ENCODE results near the gene CRACR2B. TPM values are rescaled to one million over a fixed set of nuclear protein-coding genes. Genes with fewer than 3 reads are reported as not detected.

CRACR2B gene
- total RNA-seq, 1 experiment from 2014 or later, result 11.8 TPM

DNA sequence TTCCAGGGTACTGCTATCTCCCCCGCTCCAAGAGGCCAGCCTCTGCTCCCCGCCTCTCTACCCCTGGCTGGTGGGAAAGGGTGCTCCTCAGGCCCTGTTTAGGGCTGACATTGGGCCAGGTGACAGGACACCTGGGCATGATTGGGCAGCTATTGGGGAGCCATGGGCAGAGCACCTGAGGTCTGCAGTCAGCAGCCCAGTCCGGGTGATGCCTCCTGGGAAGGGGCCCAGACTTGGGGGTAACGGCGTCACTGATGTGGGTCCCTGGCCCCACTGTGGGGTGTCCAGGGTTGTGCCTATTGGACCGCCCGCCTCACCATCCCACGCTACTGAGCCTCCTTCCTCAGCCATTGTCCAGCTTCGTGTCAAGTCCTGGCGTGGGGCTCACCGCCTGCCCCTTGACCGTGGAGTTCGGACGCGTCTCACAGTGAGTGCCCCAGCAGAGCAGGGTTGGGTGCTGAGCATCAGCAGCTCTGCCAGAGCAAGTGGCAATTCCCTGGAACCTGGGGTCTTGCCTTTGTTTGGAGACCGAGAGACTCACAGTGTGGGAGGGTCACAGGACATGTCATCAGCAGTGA, 47.7 kb upstream of the CRACR2B start (continued):
- TF ChIP-seq, protein P1, sequence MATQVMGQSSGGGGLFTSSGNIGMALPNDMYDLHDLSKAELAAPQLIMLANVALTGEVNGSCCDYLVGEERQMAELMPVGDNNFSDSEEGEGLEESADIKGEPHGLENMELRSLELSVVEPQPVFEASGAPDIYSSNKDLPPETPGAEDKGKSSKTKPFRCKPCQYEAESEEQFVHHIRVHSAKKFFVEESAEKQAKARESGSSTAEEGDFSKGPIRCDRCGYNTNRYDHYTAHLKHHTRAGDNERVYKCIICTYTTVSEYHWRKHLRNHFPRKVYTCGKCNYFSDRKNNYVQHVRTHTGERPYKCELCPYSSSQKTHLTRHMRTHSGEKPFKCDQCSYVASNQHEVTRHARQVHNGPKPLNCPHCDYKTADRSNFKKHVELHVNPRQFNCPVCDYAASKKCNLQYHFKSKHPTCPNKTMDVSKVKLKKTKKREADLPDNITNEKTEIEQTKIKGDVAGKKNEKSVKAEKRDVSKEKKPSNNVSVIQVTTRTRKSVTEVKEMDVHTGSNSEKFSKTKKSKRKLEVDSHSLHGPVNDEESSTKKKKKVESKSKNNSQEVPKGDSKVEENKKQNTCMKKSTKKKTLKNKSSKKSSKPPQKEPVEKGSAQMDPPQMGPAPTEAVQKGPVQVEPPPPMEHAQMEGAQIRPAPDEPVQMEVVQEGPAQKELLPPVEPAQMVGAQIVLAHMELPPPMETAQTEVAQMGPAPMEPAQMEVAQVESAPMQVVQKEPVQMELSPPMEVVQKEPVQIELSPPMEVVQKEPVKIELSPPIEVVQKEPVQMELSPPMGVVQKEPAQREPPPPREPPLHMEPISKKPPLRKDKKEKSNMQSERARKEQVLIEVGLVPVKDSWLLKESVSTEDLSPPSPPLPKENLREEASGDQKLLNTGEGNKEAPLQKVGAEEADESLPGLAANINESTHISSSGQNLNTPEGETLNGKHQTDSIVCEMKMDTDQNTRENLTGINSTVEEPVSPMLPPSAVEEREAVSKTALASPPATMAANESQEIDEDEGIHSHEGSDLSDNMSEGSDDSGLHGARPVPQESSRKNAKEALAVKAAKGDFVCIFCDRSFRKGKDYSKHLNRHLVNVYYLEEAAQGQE (IDR thresholded peaks at IDR 0.05; ENCODE audit: low read depth), result no peak

DNA sequence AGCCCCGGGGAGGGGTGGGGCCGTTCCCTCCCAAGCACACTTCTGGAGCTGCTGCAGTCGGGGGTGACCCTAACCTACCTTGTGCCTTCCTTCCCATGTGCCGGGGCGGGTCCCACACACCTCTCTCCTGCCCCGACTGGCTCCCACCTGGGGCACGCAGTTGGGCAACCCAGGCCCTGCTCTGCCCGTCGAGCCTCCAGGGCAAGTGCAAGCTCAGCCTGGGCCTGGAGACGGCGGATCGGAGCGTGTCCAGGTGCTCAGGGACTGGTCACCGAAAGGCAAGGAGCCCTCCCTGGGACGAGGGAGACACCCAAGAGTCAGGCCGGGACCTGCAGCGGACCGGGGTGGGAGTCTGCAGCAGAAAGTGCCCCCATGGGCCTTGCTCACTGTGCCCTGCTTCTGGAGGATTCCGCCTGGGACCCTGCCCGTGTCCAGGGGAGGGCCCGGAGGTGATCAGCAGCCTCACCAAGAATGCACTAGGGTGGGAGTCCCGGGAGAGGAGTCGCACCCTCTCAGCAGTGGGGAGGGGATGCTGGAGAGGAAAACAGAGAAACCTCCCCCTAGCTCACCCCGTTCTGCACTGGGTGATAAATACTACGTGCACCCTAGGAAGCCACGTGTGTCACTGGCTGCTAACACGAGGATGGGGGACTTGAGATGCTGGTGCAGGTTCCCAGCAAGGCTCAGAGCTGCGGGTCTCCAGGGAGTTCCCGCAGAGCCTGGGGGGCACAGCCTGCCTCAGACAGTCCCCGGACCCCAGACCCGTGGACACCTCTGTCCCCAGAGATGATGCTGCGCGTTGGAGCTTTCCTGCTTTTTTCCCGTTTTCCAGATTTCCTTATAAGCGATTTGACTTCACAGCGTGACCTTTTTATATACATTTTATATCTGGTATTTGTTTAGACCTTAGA, 45.2 kb upstream of the CRACR2B start:
- ChIA-PET CTCF (interaction anchor here (1.1 to 1.9 kb wide), 4 partner anchors 13 to 87 kb away, joined by 3 to 6 read pairs (median 5); partner anchors contain the start of gene TMEM80), POLR2A (interaction anchor here (1.1 kb wide), 1 partner anchor 19 kb away, joined by 5 read pairs; no protein-coding TSS in a partner anchor), RAD21 (ENCODE audit: low non-redundant PET in 1 of 2, low total read pairs in 2 of 2, uncharacterized antibody in 2 of 2, unreplicated experiment in 2 of 2) (no interaction called here)
- Histone ChIP-seq H3K27ac (ENCODE audit: low read depth, low read length) (peak overlapping the region; percentile 45), H3K4me3 (replicated peaks in 1 of 2; ENCODE audit: low read depth in 1 of 2, low read length in 2 of 2) (no peak overlapping the region), H4K20me1 (ENCODE audit: insufficient read depth) (no peaks in the 10 kb centered on the region), H3K9me2 (ENCODE audit: insufficient read depth) (no peaks in the 10 kb centered on the region), H3K79me2 (ENCODE audit: insufficient read depth, low read length) (peaks cover 31% of the 10 kb centered on the region; the same call in 1 of the 2 replicates), H3K36me3 (ENCODE audit: control insufficient read depth in 1 of 2, insufficient read depth in 2 of 2, low read length in 2 of 2) (no peaks in the 10 kb centered on the region), H3K4me1 (ENCODE audit: control insufficient read depth in 1 of 2, insufficient read depth in 2 of 2, low read length in 2 of 2) (peaks cover 21 to 35% of the 10 kb centered on the region in 2 experiments), H3K9me3 (ENCODE audit: control insufficient read depth in 1 of 2, insufficient read depth in 1 of 2, low read depth in 1 of 2, low read length in 2 of 2) (no peaks in the 10 kb centered on the region), H3K4me2 (ENCODE audit: low read length) (peak overlapping the region; percentile 57), H3K27me3 (ENCODE audit: insufficient read depth, low read length) (no peaks in the 10 kb centered on the region), H3K9ac (ENCODE audit: low read length) (peak overlapping the region; percentile 25; the same call in 1 of the 2 replicates), H2AFZ (ENCODE audit: low read depth, low read length, poor library complexity, severe bottlenecking) (no peak overlapping the region)
- ATAC-seq (no peak), DNase-seq (ENCODE audit: low read depth, low spot score) (no peak)
- intact Hi-C loops (cut with micrococcal nuclease), result no loop called here
- no TSS peak for BruUV-seq (replicated peaks)
- TF ChIP-seq RAD21 (IDR thresholded peaks at IDR 0.05; ENCODE audit: low read depth) (no peak), POLR2A (IDR thresholded peaks at IDR 0.05; ENCODE audit: borderline replicate concordance, extremely low read depth, insufficient read depth, insufficient read length) (peak; percentile 17), EGR1 (IDR thresholded peaks at IDR 0.05; ENCODE audit: low read depth) (no peak), JUND (IDR thresholded peaks at IDR 0.05) (no peak), POLR2AphosphoS5 (IDR thresholded peaks at IDR 0.05; ENCODE audit: low read depth, low read length) (peak; percentile 17; the same call in 1 of the 2 replicates), FOSL1 (IDR thresholded peaks at IDR 0.05; ENCODE audit: low read depth) (no peak), TCF7L2 (IDR thresholded peaks at IDR 0.05; ENCODE audit: borderline replicate concordance, extremely low read depth, insufficient read depth, insufficient read length) (no peak), CBX3 (IDR thresholded peaks at IDR 0.05; ENCODE audit: low read depth) (no peak), SIN3A (IDR thresholded peaks at IDR 0.05; ENCODE audit: low read depth) (no peak), SRF (IDR thresholded peaks at IDR 0.05; ENCODE audit: low read depth) (no peak)
- TF ChIP-seq, protein P2, sequence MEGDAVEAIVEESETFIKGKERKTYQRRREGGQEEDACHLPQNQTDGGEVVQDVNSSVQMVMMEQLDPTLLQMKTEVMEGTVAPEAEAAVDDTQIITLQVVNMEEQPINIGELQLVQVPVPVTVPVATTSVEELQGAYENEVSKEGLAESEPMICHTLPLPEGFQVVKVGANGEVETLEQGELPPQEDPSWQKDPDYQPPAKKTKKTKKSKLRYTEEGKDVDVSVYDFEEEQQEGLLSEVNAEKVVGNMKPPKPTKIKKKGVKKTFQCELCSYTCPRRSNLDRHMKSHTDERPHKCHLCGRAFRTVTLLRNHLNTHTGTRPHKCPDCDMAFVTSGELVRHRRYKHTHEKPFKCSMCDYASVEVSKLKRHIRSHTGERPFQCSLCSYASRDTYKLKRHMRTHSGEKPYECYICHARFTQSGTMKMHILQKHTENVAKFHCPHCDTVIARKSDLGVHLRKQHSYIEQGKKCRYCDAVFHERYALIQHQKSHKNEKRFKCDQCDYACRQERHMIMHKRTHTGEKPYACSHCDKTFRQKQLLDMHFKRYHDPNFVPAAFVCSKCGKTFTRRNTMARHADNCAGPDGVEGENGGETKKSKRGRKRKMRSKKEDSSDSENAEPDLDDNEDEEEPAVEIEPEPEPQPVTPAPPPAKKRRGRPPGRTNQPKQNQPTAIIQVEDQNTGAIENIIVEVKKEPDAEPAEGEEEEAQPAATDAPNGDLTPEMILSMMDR (IDR thresholded peaks at IDR 0.05 in 2 of 3, conservative IDR thresholded peaks at IDR 0.05 in 1 of 3; ENCODE audit: borderline replicate concordance in 1 of 3, insufficient read depth in 1 of 3, low read depth in 2 of 3, low read length in 2 of 3), result no peak

All from HCT116 (cell line).